Measurements from ENCODE around the gene B4GALT2. TPM values are rescaled to one million over a fixed set of nuclear protein-coding genes. Genes with fewer than 3 reads are reported as not detected.

The B4GALT2 gene
- total RNA-seq, 1 experiment from 2014 or later: 65.9 TPM

DNA sequence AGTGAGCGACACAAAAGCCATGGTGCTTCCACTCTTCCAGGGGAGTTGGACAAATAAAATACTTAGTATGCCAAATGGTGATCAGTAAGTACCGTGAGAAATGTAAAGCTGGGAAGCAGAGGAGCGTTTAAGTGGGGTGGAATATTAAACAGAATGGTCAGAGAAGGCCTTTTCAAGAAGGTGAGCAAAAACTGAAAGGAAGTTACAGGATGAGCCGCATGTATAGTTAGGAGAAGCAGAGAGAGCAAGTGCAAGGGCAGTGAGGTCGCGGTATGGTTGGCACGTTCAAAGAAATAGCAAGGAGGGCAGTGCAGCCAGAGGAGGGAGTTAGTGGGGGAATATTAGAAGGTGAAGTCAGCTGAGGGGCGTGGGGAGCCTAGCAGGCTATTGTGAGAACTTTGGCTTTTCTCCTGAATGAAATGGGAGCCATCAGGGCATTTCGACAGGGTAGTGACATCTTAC lies 5.0 kb upstream of the B4GALT2 start:
- Histone ChIP-seq H3K9me3 (replicated peaks) (no peaks in the 10 kb centered on the region), H3K36me3 (peaks cover 20% of the 10 kb centered on the region), H3K4me1 (peaks cover 3% of the 10 kb centered on the region; the same call in 1 of the 2 replicates), H3K4me3 (peak overlapping the region; percentile 79), H3K27ac (peak overlapping the region; percentile 59), H3K27me3 (no peaks in the 10 kb centered on the region)
- DNase-seq: no peak

- Histone ChIP-seq H3K9me3 (replicated peaks) (no peaks in the 10 kb centered on the region), H3K27ac (peak within 1 kb of the TSS; percentile 59), H3K36me3 (peaks cover 20% of the 10 kb centered on the region), H3K4me3 (peak within 1 kb of the TSS; percentile 79), H3K4me1 (peaks cover 3% of the 10 kb centered on the region; the same call in 1 of the 2 replicates), H3K27me3 (no peaks in the 10 kb centered on the region)
- DNase-seq: peak; percentile 97 to 98
Observed at GRCh38 chr1:43974443-43975248, 4.4 kb upstream of the B4GALT2 start, which contains the start of gene ATP6V0B. Gene ATP6V0B, plus strand, starts transcription at chr1:43974960. Its CDS starts 81 bp downstream, at chr1:43975041.

DNA sequence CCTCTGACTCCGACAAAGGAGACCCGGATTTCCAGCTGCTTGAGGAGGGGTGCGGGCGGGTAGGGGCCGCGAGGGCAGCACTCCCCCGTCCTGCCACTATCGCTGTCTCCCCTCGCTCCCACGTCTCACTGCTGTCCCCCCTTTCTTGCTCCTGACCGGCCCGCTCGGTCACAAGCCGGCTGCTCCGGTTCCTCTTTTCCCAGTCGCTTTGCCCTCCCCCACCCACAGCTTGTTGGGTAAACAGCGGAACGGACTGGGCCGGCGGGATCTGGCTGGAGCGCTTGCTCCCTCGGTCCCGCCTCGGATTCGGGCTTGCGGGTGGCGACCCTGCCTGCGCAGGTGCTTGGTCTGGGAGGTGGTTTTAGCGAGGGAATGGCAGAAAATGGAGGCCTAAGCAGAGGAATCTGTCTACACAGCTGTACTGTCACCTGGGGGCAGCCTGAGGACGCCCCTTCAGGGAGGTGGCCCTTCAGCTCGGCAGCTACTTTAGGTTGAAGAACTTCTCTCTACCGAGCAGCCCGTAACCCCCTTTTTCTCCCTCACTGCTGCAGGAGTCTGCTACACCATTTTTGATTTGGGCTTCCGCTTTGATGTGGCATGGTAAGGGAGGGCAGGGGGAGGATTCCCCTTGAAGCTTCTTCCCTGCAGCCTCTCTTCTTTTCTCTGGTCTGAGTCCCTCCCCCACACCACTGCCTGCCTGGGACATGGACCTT lies 3.6 kb upstream of the B4GALT2 start:
- peaks cover 20% of the 10 kb centered on the region for H3K36me3 ChIP-seq
- H3K4me3 ChIP-seq: peak overlapping the region; percentile 79
- peak overlapping the region; percentile 59 for H3K27ac ChIP-seq
- no peaks in the 10 kb centered on the region for H3K27me3 ChIP-seq
- peaks cover 7% of the 10 kb centered on the region; the same call in 1 of the 2 replicates for H3K4me1 ChIP-seq
- DNase-seq: peak; percentile 29 to 33
- no peaks in the 10 kb centered on the region for H3K9me3 ChIP-seq (replicated peaks)

DNA sequence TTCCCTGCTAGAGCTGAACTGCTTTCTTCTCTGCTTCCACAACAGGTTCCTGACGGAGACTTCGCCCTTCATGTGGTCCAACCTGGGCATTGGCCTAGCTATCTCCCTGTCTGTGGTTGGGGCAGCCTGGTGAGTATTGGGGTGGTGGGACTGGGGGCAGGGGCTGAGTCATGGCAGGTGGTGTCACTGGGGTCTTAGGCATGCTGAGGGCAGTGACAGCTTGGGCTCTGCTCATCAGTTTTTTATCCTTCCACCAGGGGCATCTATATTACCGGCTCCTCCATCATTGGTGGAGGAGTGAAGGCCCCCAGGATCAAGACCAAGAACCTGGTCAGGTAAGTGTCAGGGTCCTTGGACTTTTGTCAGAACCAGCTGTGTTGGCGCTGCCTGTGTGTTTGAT lies 3.0 kb upstream of the B4GALT2 start:
- peaks cover 20% of the 10 kb centered on the region for H3K36me3 ChIP-seq
- H3K4me3 ChIP-seq: peak overlapping the region; percentile 79
- DNase-seq: no peak
- no peak overlapping the region for H3K27ac ChIP-seq
- no peaks in the 10 kb centered on the region for H3K27me3 ChIP-seq
- H3K9me3 ChIP-seq (replicated peaks): no peaks in the 10 kb centered on the region
- peaks cover 7% of the 10 kb centered on the region; the same call in 1 of the 2 replicates for H3K4me1 ChIP-seq

- Histone ChIP-seq H3K4me1 (peaks cover 7% of the 10 kb centered on the region; the same call in 1 of the 2 replicates), H3K36me3 (peaks cover 20% of the 10 kb centered on the region), H3K27ac (no peak overlapping the region), H3K9me3 (replicated peaks) (no peaks in the 10 kb centered on the region), H3K4me3 (no peak overlapping the region), H3K27me3 (no peaks in the 10 kb centered on the region)
- DNase-seq: no peak
Observed at GRCh38 chr1:43976890-43977289, 2.1 kb upstream of the B4GALT2 start.

DNA sequence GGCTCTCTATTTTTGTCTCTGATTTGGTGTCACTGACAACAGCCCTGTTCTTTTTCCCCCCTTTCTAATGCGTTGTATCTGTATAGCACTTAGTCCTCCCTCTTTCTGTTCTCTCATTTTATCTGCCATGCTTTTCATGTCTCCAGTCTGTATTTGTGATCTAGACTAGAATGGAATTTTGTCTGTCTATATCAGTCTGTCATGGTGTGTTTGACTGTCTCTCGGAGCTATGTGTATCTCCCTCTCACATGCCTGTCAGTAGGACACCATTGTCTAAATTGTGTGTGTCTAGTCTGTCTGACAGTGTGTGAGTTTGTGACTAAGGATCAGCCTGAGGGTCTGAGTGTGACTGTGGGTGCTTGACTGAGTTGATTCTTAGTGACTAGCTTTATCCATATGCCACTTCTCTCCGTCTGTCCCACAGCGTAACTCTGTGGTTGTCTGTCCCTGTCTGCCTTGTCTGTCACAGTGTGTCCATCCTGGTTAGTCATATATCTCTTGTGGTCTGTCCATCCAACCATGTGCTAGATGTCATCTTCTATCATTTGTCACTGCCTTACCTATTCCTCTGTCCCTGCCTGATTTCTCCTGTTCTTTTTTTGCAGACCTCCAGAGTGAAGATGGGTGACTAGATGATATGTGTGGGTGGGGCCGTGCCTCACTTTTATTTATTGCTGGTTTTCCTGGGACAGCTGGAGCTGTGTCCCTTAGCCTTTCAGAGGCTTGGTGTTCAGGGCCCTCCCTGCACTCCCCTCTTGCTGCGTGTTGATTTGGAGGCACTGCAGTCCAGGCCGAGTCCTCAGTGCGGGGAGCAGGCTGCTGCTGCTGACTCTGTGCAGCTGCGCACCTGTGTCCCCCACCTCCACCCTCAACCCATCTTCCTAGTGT lies 1.4 kb upstream of the B4GALT2 start:
- no peak for DNase-seq
- Histone ChIP-seq H3K27me3 (no peaks in the 10 kb centered on the region), H3K4me3 (no peak overlapping the region), H3K4me1 (peaks cover 7% of the 10 kb centered on the region; the same call in 1 of the 2 replicates), H3K9me3 (replicated peaks) (no peaks in the 10 kb centered on the region), H3K27ac (no peak overlapping the region), H3K36me3 (peaks cover 13% of the 10 kb centered on the region)

DNA sequence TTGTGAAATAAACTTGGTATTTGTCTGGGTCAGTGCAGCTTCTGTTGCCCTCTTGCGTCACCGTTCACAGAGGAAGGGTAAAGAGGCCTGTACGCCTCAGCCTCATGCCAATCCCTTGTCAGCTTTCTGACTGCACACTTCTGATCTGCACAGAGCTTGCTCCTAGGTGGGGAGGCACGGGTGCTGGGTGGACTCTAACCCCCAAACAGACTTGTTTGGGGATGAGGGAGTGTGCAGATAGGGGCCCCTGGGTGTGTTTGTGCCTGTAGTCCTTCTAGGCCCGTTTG lies 803 bp upstream of the B4GALT2 start:
- H3K36me3 ChIP-seq: peaks cover 12% of the 10 kb centered on the region
- H3K9me3 ChIP-seq (replicated peaks): no peaks in the 10 kb centered on the region
- peak overlapping the region; percentile 80 for H3K4me3 ChIP-seq
- DNase-seq: no peak
- no peaks in the 10 kb centered on the region for H3K27me3 ChIP-seq
- peaks cover 7% of the 10 kb centered on the region; the same call in 1 of the 2 replicates for H3K4me1 ChIP-seq
- H3K27ac ChIP-seq: no peak overlapping the region

- no peak for DNase-seq
- peak overlapping the region; percentile 53 for H3K27ac ChIP-seq
Observed at GRCh38 chr1:43979261-43979527, 184 bp downstream of the B4GALT2 start.

DNA sequence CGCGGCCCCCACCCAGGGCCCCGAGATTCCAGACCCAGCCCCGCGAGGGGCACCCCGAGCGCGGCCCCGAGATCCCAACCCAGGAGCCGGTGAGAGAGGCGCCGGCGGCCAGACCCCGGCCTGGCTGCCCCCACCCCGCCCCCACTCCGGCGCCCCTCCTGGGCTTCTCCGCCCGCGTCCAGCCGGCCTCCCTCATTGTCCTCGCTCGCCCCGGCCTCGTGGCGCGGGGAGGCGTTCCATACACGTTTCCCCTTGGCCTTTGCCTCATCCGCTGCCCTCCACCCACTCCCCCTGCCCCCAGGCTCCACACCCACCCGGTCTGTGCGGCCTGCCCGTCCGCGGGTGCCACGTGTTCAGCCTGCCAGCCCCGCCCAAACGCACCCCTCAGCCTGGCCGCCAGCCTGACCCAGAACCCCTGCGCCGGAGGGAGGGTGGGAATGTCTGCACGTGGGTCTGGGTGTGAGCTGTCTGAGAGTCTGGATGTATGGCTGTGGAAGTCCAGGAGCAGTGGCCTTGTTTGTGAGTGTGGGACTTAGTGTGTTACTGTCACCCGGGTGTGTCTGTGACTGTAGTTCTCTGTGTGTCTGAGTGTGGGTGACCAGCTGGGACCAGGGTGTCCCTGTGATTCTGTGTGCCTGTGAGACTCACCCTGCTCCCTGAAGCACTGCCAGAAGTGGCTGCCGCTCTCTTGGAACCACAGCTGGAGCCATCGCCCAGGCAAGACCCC lies 681 bp downstream of the B4GALT2 start:
- H3K4me3 ChIP-seq: peak overlapping the region; percentile 67
- peak; percentile 65 to 79 for DNase-seq
- H3K36me3 ChIP-seq: peaks cover 12% of the 10 kb centered on the region
- H3K9me3 ChIP-seq (replicated peaks): no peaks in the 10 kb centered on the region
- H3K4me1 ChIP-seq: peaks cover 7% of the 10 kb centered on the region; the same call in 1 of the 2 replicates
- no peaks in the 10 kb centered on the region for H3K27me3 ChIP-seq
- peak overlapping the region; percentile 53 for H3K27ac ChIP-seq

More at GRCh38 chr1:43979261-43979527, 184 bp downstream of the B4GALT2 start:
- H3K4me1 ChIP-seq: peaks cover 7% of the 10 kb centered on the region; the same call in 1 of the 2 replicates
- H3K36me3 ChIP-seq: peaks cover 12% of the 10 kb centered on the region
- H3K9me3 ChIP-seq (replicated peaks): no peaks in the 10 kb centered on the region
- no peaks in the 10 kb centered on the region for H3K27me3 ChIP-seq
- peak overlapping the region; percentile 67 for H3K4me3 ChIP-seq

DNA sequence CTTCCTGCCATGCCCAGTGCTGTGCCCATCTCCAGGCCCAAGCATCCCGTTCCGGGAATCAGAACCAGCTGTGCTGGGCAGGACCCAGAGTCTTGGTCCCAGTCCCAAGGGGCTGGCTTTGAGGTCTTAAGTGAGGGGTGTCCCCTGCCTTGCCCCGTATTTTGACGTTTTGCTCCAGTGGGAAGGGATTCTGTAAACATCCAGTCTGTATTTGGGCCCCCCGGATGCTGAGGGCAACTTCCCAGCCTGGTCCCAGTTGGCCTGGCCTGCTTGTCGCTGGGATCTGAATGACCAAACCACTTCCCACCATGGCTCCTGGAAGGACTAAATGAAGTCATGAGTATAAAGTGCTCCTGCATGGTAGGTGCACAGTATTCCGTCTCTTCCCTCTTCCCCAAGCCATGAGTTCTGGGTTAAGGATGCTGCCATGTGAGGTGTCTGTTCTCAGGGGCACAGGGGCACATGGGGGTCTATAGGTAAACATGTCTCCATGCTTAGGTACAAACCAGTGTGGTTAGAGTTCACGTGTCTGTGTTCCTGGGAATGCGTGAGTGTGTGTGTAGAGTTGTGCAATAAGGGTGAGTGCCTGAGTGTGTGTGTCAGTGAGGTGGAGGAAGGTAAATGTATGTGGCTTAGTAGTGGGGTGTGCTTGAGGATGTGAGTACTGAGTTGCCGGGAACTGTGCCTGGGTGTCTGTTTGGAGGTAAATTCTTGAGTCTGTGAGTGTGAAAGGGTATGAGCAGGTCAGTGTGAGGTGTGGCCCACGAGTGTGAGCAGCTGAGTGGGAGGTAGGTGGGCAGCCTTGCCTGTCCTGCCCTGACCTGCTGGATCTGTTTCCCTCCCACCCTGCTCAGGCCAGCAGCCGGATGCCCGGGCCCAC lies 1.5 kb downstream of the B4GALT2 start:
- peaks cover 7% of the 10 kb centered on the region; the same call in 1 of the 2 replicates for H3K4me1 ChIP-seq
- H3K36me3 ChIP-seq: peaks cover 14% of the 10 kb centered on the region
- peak overlapping the region; percentile 53 for H3K27ac ChIP-seq
- H3K4me3 ChIP-seq: peak overlapping the region; percentile 67
- no peaks in the 10 kb centered on the region for H3K27me3 ChIP-seq
- DNase-seq: no peak
- no peaks in the 10 kb centered on the region for H3K9me3 ChIP-seq (replicated peaks)

GRCh38 chr1:43981135-43981491 lies 2.1 kb downstream of the B4GALT2 start:
- Histone ChIP-seq H3K4me3 (no peak overlapping the region), H3K9me3 (replicated peaks) (no peaks in the 10 kb centered on the region), H3K27me3 (no peaks in the 10 kb centered on the region), H3K27ac (no peak overlapping the region), H3K4me1 (peaks cover 7% of the 10 kb centered on the region; the same call in 1 of the 2 replicates), H3K36me3 (peaks cover 17% of the 10 kb centered on the region)
- no peak for DNase-seq

DNA sequence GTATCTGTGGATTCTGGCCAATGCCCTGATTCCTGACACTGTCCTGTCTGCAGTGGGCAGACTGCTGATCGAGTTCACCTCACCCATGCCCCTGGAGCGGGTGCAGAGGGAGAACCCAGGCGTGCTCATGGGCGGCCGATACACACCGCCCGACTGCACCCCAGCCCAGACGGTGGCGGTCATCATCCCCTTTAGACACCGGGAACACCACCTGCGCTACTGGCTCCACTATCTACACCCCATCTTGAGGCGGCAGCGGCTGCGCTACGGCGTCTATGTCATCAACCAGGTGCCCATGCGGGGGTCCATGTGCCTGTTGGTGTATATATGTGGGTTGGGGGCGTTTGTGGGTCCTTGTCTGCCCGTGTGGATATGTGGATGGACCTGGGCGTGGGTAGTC lies 2.6 kb downstream of the B4GALT2 start:
- Histone ChIP-seq H3K9me3 (replicated peaks) (no peaks in the 10 kb centered on the region), H3K36me3 (peaks cover 13% of the 10 kb centered on the region), H3K4me1 (peaks cover 7% of the 10 kb centered on the region; the same call in 1 of the 2 replicates), H3K27ac (no peak overlapping the region), H3K27me3 (no peaks in the 10 kb centered on the region), H3K4me3 (no peak overlapping the region)
- DNase-seq: no peak

- H3K27ac ChIP-seq: no peak overlapping the region
- no peak for DNase-seq
- H3K4me3 ChIP-seq: no peak overlapping the region
- H3K9me3 ChIP-seq (replicated peaks): no peaks in the 10 kb centered on the region
- H3K27me3 ChIP-seq: no peaks in the 10 kb centered on the region
- peaks cover 8% of the 10 kb centered on the region for H3K36me3 ChIP-seq
- peaks cover 7% of the 10 kb centered on the region; the same call in 1 of the 2 replicates for H3K4me1 ChIP-seq
Observed at GRCh38 chr1:43982241-43982640, 3.2 kb downstream of the B4GALT2 start.
